Nephron progenitor cell (in vitro differentiated cells): ENCODE measurements around the gene UBAC2.

Experiments used
- DNase-seq: peaks from one replicate; pipeline ENCODE4 v3.0.0; 2021
- H3K27ac Mint-ChIP-seq: 2 replicates; pipeline ENCODE4 v1.8.0; 2021; ENCODE audit warnings: mild to moderate bottlenecking, moderate library complexity, mixed read lengths
- H3K27me3 Mint-ChIP-seq: 2 replicates; pipeline ENCODE4 v1.8.0; 2021; ENCODE audit warnings: mild to moderate bottlenecking, low read depth, mixed read lengths; ENCODE audit not compliant: poor library complexity
- H3K36me3 Mint-ChIP-seq: 2 replicates; pipeline ENCODE4 v1.8.0; 2021; ENCODE audit warnings: low read depth, mixed read lengths
- H3K4me1 Mint-ChIP-seq: 2 replicates; pipeline ENCODE4 v1.8.0; 2021; ENCODE audit warnings: mixed read lengths
- H3K4me3 Mint-ChIP-seq: 2 replicates; pipeline ENCODE4 v1.8.0; 2021; ENCODE audit warnings: mild to moderate bottlenecking, moderate library complexity, mixed read lengths
- H3K9me3 Mint-ChIP-seq: 2 replicates; pipeline ENCODE4 v1.8.0; 2021; ENCODE audit warnings: mild to moderate bottlenecking, moderate library complexity, mixed read lengths
- CTCF ChIP-seq: fragments of 200-600 bp; sonication (generic); IDR thresholded peaks from 2 replicates; pipeline ENCODE4 v1.5.0; 2021; ENCODE audit warnings: antibody characterized with exemption

UBAC2 gene

GRCh38 chr13:99382428-99383133 is 181.9 kb downstream of the UBAC2 start:
- Mint-ChIP-seq H3K9me3 (no peaks in the 10 kb centered on the region), H3K4me3 (no peak overlapping the region), H3K4me1 (peaks cover 30% of the 10 kb centered on the region), H3K36me3 (peaks cover 60% of the 10 kb centered on the region), H3K27ac (peak overlapping the region; percentile 55), H3K27me3 (no peaks in the 10 kb centered on the region)
- no peak for TF ChIP-seq CTCF
- no peak for DNase-seq

DNA sequence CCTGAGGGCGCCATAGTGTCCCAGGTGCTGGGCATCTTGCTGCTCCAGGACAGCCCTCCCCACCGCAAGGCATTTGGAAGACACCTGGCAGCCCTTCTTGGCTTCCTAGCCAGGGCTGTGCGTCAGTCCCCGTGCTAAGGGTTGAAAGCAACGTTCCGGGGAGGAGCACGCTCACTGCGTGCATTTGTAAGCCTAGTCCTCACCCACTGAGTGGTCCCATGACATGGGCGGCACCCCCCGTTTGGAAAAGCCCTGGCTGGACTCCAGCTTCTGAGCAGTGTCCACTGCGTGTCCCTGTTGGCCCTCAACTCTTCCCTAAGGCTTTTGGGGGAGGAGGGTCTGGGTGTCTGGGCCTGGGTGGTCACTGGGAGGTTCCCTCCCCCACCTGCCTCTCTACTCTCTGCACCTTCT is 182.9 kb downstream of the UBAC2 start:
- no peak overlapping the region for H3K27ac Mint-ChIP-seq

GRCh38 chr13:99383946-99384345 is 183.3 kb downstream of the UBAC2 start:
- Mint-ChIP-seq H3K27me3 (peaks cover 4% of the 10 kb centered on the region), H3K9me3 (no peaks in the 10 kb centered on the region), H3K36me3 (peaks cover 57% of the 10 kb centered on the region), H3K27ac (no peak overlapping the region), H3K4me3 (no peak overlapping the region), H3K4me1 (peaks cover 31% of the 10 kb centered on the region)
- TF ChIP-seq CTCF, result no peak
- no peak for DNase-seq

More for the DNA sequence above, 182.9 kb downstream of the UBAC2 start:
- Mint-ChIP-seq H3K36me3 (peaks cover 59% of the 10 kb centered on the region), H3K9me3 (no peaks in the 10 kb centered on the region), H3K4me3 (no peak overlapping the region), H3K4me1 (peaks cover 31% of the 10 kb centered on the region), H3K27me3 (peaks cover 4% of the 10 kb centered on the region)
- TF ChIP-seq CTCF, result no peak
- no peak for DNase-seq

DNA sequence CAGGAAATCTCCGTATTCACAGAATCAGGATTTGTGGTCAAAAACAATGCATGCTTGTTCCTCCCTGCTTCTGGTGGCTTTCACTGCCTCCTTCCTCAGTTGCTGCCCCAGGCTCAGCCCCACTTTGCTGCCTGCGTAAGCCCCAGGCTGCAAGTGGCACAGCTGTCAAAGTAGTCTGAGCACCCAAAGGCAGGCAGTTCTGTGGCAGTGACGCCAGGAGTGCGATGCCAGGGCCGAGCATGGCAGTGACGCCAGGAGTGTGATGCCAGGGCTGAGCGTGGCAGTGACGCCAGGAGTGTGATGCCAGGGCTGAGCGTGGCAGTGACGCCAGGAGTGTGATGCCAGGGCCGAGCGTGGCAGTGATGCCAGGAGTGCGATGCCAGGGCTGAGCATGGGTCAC is 183.8 kb downstream of the UBAC2 start:
- Mint-ChIP-seq H3K4me1 (peaks cover 32% of the 10 kb centered on the region), H3K36me3 (peaks cover 56% of the 10 kb centered on the region), H3K4me3 (no peak overlapping the region), H3K27me3 (peaks cover 4% of the 10 kb centered on the region), H3K9me3 (no peaks in the 10 kb centered on the region), H3K27ac (no peak overlapping the region)
- TF ChIP-seq CTCF, result no peak
- DNase-seq, result no peak

- Mint-ChIP-seq H3K36me3 (peaks cover 51% of the 10 kb centered on the region), H3K27ac (no peak overlapping the region), H3K9me3 (no peaks in the 10 kb centered on the region), H3K4me3 (no peak overlapping the region), H3K27me3 (peaks cover 4% of the 10 kb centered on the region), H3K4me1 (peaks cover 28% of the 10 kb centered on the region)
- no peak for TF ChIP-seq CTCF
- no peak for DNase-seq
Observed at GRCh38 chr13:99385161-99385560, 184.5 kb downstream of the UBAC2 start.

- TF ChIP-seq CTCF, result no peak
- Mint-ChIP-seq H3K4me1 (peaks cover 20% of the 10 kb centered on the region), H3K36me3 (peaks cover 45% of the 10 kb centered on the region), H3K9me3 (no peaks in the 10 kb centered on the region), H3K27ac (no peak overlapping the region), H3K4me3 (no peak overlapping the region), H3K27me3 (peaks cover 4% of the 10 kb centered on the region)
- no peak for DNase-seq
Observed at GRCh38 chr13:99385940-99386339, 185.3 kb downstream of the UBAC2 start.
